Breast epithelium (tissue), 4 donors: ENCODE results near the gene CNTNAP2. TPM values are rescaled to one million over a fixed set of nuclear protein-coding genes. Genes with fewer than 3 reads are reported as not detected.

ENCODE experiments used
- DNase-seq, 2 donors: peaks; one replicate each; pipeline ENCODE4 v3.0.0-alpha.2; 2019; ENCODE audit warnings: low spot score in 2 of 2
- H3K27ac ChIP-seq, 2 donors: fragments of 200-600 bp; sonication (generic) in 1 of 2; one replicate each; pipeline ENCODE4 v1.5.1; 2016 to 2019; ENCODE audit warnings: mild to moderate bottlenecking in 1 of 2
- H3K27me3 ChIP-seq, 2 donors: fragments of 200-600 bp; sonication (generic) in 1 of 2; one replicate each; pipeline versions ENCODE4 v1.5.1 to v1.6.0; 2017 to 2019; ENCODE audit warnings: control low read depth in 1 of 2, mild to moderate bottlenecking in 1 of 2
- H3K36me3 ChIP-seq: fragments of 200-600 bp; one replicate; pipeline ENCODE4 v1.5.1; 2019
- H3K4me1 ChIP-seq, 2 donors: fragments of 200-600 bp; sonication (generic); one replicate each; pipeline ENCODE4 v1.5.1; 2016 to 2019; ENCODE audit warnings: control low read depth in 1 of 2
- H3K4me3 ChIP-seq, 3 donors: fragments of 200-600 bp; sonication (generic); 1 replicate in 2 of 3; 2 replicates in 1 of 3; pipeline ENCODE4 v1.5.1; 2016 to 2019; ENCODE audit warnings: mild to moderate bottlenecking in 3 of 3, moderate library complexity in 2 of 3
- H3K9me3 ChIP-seq, 2 donors: fragments of 200-600 bp; sonication (generic) in 1 of 2; one replicate each; pipeline ENCODE4 v1.5.1; 2016 to 2019; ENCODE audit warnings: control low read depth in 1 of 2
- POLR2A ChIP-seq: fragments of 450-650 bp; IDR thresholded peaks from one replicate; pipeline ENCODE4 v1.6.1; 2016; ENCODE audit warnings: antibody characterized with exemption, mild to moderate bottlenecking, moderate library complexity
- POLR2AphosphoS5 ChIP-seq, 3 donors: sonication (generic); formaldehyde crosslinking; IDR thresholded peaks; one replicate each; pipeline ENCODE4 v1.6.1; 2017; ENCODE audit warnings: antibody characterized with exemption in 3 of 3
- intact Hi-C: fragments of 100-400 bp; cut with DNase I; formaldehyde crosslinking; loops from one replicate; pipeline ENCODE4 v1.15.1; 2023; ENCODE audit warnings: low total_unique reads
- total RNA-seq, 3 donors: library from RNA; depleted of rRNA; stranded (reverse); fragments of >200 nt; gene quantifications; one replicate each; pipeline ENCODE4 v1.1.0, GENCODE V29; 2016
- TF ChIP-seq, protein P1 (sequence below), 3 donors: fragments of 450-650 bp; IDR thresholded peaks; one replicate each; pipeline ENCODE4 v1.5.1; 2016 to 2017; ENCODE audit warnings: antibody characterized with exemption in 3 of 3, mild to moderate bottlenecking in 3 of 3, moderate library complexity in 3 of 3

Gene CNTNAP2
- total RNA-seq, 3 donors from 2014 or later, result 0.29 to 0.66 TPM; not detected in 1

DNA sequence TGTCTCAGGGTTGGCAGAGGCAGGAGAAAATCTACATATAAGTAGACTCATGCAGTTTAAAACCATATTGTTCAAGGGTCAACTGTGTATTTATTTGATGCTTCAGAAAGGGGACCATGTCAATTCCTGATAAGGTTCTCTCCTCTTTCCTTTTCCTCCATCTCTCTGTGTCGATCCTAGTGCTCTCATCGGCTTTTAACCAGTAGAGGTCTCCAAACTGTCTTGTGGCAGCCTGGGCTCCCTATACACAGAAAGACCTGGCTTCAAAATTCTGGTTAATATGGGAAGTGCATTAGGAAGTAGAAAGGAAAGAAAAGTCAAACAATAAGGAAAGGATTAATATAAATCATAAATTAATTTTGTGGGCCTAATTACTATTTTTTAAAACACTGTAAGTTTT is 2169.5 kb downstream of the CNTNAP2 start:
- no peak for DNase-seq
- TF ChIP-seq, protein P1, sequence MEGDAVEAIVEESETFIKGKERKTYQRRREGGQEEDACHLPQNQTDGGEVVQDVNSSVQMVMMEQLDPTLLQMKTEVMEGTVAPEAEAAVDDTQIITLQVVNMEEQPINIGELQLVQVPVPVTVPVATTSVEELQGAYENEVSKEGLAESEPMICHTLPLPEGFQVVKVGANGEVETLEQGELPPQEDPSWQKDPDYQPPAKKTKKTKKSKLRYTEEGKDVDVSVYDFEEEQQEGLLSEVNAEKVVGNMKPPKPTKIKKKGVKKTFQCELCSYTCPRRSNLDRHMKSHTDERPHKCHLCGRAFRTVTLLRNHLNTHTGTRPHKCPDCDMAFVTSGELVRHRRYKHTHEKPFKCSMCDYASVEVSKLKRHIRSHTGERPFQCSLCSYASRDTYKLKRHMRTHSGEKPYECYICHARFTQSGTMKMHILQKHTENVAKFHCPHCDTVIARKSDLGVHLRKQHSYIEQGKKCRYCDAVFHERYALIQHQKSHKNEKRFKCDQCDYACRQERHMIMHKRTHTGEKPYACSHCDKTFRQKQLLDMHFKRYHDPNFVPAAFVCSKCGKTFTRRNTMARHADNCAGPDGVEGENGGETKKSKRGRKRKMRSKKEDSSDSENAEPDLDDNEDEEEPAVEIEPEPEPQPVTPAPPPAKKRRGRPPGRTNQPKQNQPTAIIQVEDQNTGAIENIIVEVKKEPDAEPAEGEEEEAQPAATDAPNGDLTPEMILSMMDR (IDR thresholded peaks at IDR 0.05), result no peak
- TF ChIP-seq POLR2A (no peak), POLR2AphosphoS5 (IDR thresholded peaks at IDR 0.05) (no peak)
- H3K9me3 ChIP-seq, result no peaks in the 10 kb centered on the region
- no peaks in the 10 kb centered on the region for H3K27me3 ChIP-seq
- no peaks in the 10 kb centered on the region for H3K36me3 ChIP-seq
- H3K4me1 ChIP-seq, result no peaks in the 10 kb centered on the region
- no peak overlapping the region for H3K4me3 ChIP-seq
- intact Hi-C loops, result no loop called here
- no peak overlapping the region for H3K27ac ChIP-seq

DNA sequence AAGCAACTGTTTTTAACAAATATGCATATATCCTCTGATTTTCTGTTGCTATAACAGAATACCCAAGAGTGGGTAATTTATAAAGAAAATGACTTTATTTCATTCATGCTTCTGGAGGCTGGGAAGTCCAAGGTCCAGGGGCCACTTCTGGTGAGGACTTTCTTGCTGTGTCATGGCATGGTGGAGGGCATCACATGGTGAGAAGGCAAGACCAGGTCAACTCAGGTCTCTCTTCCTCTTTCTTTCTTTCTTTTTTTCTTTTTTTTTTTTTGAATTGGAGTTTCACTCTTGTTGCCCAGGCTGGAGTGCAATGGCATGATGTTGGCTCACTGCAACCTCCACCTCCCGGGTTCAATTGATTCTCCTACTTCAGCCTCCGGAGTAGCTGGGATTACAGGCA is 2170.9 kb downstream of the CNTNAP2 start:
- no peaks in the 10 kb centered on the region for H3K4me1 ChIP-seq
- no peaks in the 10 kb centered on the region for H3K27me3 ChIP-seq
- H3K27ac ChIP-seq, result no peak overlapping the region
- no peaks in the 10 kb centered on the region for H3K9me3 ChIP-seq
- no peak for DNase-seq
- intact Hi-C loops, result no loop called here
- TF ChIP-seq, protein P1 (IDR thresholded peaks at IDR 0.05), result no peak
- no peak for TF ChIP-seq POLR2A
- TF ChIP-seq POLR2AphosphoS5 (IDR thresholded peaks at IDR 0.05), result no peak
- H3K36me3 ChIP-seq, result no peaks in the 10 kb centered on the region
- no peak overlapping the region for H3K4me3 ChIP-seq

GRCh38 chr7:148288592-148289151 is 2172.1 kb downstream of the CNTNAP2 start:
- Histone ChIP-seq H3K4me3 (no peak overlapping the region), H3K27ac (no peak overlapping the region), H3K27me3 (no peaks in the 10 kb centered on the region), H3K4me1 (no peaks in the 10 kb centered on the region), H3K36me3 (no peaks in the 10 kb centered on the region), H3K9me3 (no peaks in the 10 kb centered on the region)
- TF ChIP-seq, protein P1 (IDR thresholded peaks at IDR 0.05), result no peak
- TF ChIP-seq POLR2A (no peak), POLR2AphosphoS5 (IDR thresholded peaks at IDR 0.05) (no peak)
- intact Hi-C loops, result no loop called here
- no peak for DNase-seq

DNA sequence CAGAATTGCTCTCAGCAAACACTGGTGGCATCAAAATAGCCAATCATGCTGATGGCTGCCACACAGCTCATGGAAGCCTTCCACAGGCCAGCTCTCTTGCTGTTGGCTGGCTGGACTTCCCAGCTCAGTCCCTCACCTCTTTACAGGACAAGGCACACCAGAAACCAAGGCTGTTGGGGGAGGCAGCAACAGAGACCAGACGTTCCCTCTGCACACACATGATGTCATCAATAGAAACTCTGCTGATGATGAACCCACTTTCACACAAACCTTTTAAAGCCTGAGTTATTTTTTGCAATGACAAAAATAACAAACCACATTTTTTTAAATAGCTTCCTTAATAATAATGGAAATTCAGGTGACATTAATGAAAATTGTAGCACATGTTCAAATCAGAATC is 2173.0 kb downstream of the CNTNAP2 start:
- no peak for TF ChIP-seq POLR2A
- no peak for TF ChIP-seq POLR2AphosphoS5 (IDR thresholded peaks at IDR 0.05)
- TF ChIP-seq, protein P1 (IDR thresholded peaks at IDR 0.05), result no peak
- DNase-seq, result no peak
- H3K4me1 ChIP-seq, result no peaks in the 10 kb centered on the region
- H3K36me3 ChIP-seq, result no peaks in the 10 kb centered on the region
- no peak overlapping the region for H3K27ac ChIP-seq
- H3K4me3 ChIP-seq, result no peak overlapping the region
- H3K27me3 ChIP-seq, result no peaks in the 10 kb centered on the region
- intact Hi-C loops, result no loop called here
- no peaks in the 10 kb centered on the region for H3K9me3 ChIP-seq

DNA sequence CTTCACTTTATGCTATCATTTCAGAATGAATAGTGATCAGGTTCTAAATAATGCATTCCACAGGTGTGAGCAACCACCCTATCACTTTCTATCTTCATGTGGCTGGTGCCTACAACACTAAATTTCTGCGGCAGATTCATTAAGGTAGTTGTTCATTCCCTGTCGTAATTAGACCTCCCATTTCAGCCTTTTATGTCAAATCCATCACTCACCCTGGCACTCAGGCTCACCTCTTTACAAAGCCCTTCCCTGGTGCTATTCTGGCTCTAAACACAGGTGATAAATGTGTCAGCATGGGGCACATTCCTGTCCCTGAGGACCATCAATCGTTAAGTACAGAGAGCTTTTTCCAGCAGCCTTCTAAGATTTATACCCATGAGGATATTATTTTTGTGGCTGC is 2173.9 kb downstream of the CNTNAP2 start:
- no peaks in the 10 kb centered on the region for H3K9me3 ChIP-seq
- intact Hi-C loops, result no loop called here
- H3K4me1 ChIP-seq, result no peaks in the 10 kb centered on the region
- H3K36me3 ChIP-seq, result no peaks in the 10 kb centered on the region
- no peak overlapping the region for H3K4me3 ChIP-seq
- H3K27me3 ChIP-seq, result no peaks in the 10 kb centered on the region
- no peak overlapping the region for H3K27ac ChIP-seq
- DNase-seq, result no peak
- TF ChIP-seq POLR2A (no peak), POLR2AphosphoS5 (IDR thresholded peaks at IDR 0.05) (no peak)
- TF ChIP-seq, protein P1 (IDR thresholded peaks at IDR 0.05), result no peak
